HFFc6 (cell line): ENCODE data around the gene NLRP13. TPM values are rescaled to one million over a fixed set of nuclear protein-coding genes. Genes with fewer than 3 reads are reported as not detected.

ENCODE experiments used
- DNase-seq: peaks from one replicate; pipeline ENCODE4 v3.0.0-alpha.2; 2018
- H3K27ac Mint-ChIP-seq: 2 replicates; pipeline ENCODE4 v1.8.0; 2020; ENCODE audit warnings: mild to moderate bottlenecking, mixed read lengths
- H3K27me3 Mint-ChIP-seq: 2 replicates; pipeline ENCODE4 v1.8.0; 2021; ENCODE audit warnings: mild to moderate bottlenecking, moderate library complexity, mixed read lengths; ENCODE audit not compliant: insufficient read depth
- H3K36me3 Mint-ChIP-seq: 2 replicates; pipeline ENCODE4 v1.8.0; 2021; ENCODE audit warnings: low read depth, mixed read lengths
- H3K4me1 Mint-ChIP-seq: 2 replicates; pipeline ENCODE4 v1.8.0; 2020; ENCODE audit warnings: low read depth, mixed read lengths
- H3K4me3 Mint-ChIP-seq: 2 replicates; pipeline ENCODE4 v1.8.0; 2020; ENCODE audit warnings: mild to moderate bottlenecking, moderate library complexity, mixed read lengths
- H3K9me3 Mint-ChIP-seq: 2 replicates; pipeline ENCODE4 v1.8.0; 2020; ENCODE audit warnings: mild to moderate bottlenecking, mixed read lengths
- CTCF ChIP-seq: fragments of 200-600 bp; sonication (generic); IDR thresholded peaks from 2 replicates; pipeline ENCODE4 v1.5.0; 2021; ENCODE audit warnings: antibody characterized with exemption, mild to moderate bottlenecking
- long read RNA-seq: library from polyadenylated mRNA; unstranded; transcript quantifications from one replicate; pipeline ENCODE4 v2.0.0, GENCODE V29; 2019
- total RNA-seq, 6 experiments: library from RNA; stranded (reverse); fragmentation: NEBNext Ultra II Directional; extraction: Animal tissue kit (Norgen Biotek cat#: 25700); gene quantifications; 2 replicates in 1 of 6; 3 replicates in 5 of 6; pipeline ENCODE4 v1.2.3, GENCODE V29; 2021

Gene NLRP13
- not detected for total RNA-seq
- long read RNA-seq, result 0 reads

DNA sequence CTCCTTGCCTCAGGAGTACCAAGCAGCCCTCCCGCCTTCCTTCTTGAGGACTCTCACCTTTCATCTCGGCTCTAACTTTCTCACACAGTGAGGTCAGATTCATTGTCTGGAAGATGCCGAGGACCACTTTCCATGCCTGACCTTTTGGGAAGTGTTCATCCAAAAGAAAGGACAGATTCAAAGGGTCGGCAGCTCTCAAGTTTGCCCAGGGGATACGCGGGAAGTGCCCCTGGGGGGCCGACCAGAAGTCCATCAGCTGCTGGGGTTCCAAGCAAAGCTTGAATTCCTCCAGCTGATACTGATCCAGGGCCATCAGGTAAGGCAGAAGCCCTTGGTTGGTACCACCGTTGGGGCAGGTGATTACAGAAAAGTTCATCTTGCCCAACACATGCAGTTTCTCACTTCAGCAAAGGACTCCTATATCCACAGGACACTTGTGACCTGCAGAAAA lies at the start of gene NLRP13:
Gene NLRP13, minus strand, starts transcription at position 401 of the 451 bp plus-strand sequence. Its CDS starts 25 bp downstream, at position 376.
- no peaks in the 10 kb centered on the region for H3K4me1 Mint-ChIP-seq
- peaks cover 57% of the 10 kb centered on the region for H3K9me3 Mint-ChIP-seq
- peaks cover 13% of the 10 kb centered on the region; the same call in 1 of the 2 replicates for H3K36me3 Mint-ChIP-seq
- H3K4me3 Mint-ChIP-seq, result no peak within 1 kb of the TSS
- no peak for TF ChIP-seq CTCF
- DNase-seq, result no peak
- H3K27ac Mint-ChIP-seq, result no peak within 1 kb of the TSS
- H3K27me3 Mint-ChIP-seq, result no peaks in the 10 kb centered on the region; the same call in 1 of the 2 replicates

GRCh38 chr19:55980415-55980814 lies 48.3 kb upstream of the NLRP13 start:
- H3K27me3 Mint-ChIP-seq, result no peaks in the 10 kb centered on the region; the same call in 1 of the 2 replicates
- H3K4me3 Mint-ChIP-seq, result no peak overlapping the region
- no peak for DNase-seq
- TF ChIP-seq CTCF, result no peak
- peaks cover 67% of the 10 kb centered on the region for H3K9me3 Mint-ChIP-seq
- no peaks in the 10 kb centered on the region for H3K4me1 Mint-ChIP-seq
- H3K27ac Mint-ChIP-seq, result no peak overlapping the region
- H3K36me3 Mint-ChIP-seq, result peaks cover 5% of the 10 kb centered on the region; the same call in 1 of the 2 replicates

DNA sequence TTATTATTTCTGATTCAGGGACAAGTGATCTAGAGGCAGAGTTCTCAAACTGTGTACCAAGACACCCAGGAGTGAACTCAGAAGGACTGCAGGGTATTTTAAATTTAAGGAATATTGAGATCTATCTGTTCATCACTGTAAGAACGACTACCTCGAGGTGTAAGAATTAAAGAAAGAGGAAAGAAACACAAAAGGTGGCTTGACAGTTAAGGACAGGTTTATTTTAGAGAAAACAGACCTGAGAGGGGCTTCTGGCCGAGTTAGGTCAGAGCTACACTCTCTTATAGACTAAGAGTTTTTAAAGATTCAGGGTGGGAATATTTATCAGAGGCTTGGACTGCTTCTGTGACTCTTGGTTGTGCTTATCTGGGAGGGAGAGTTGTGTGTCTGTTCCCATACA lies 41.8 kb upstream of the NLRP13 start:
- Mint-ChIP-seq H3K27ac (no peak overlapping the region), H3K9me3 (peaks cover 69% of the 10 kb centered on the region), H3K27me3 (no peaks in the 10 kb centered on the region; the same call in 1 of the 2 replicates), H3K4me3 (no peak overlapping the region), H3K36me3 (peaks cover 5% of the 10 kb centered on the region; the same call in 1 of the 2 replicates), H3K4me1 (no peaks in the 10 kb centered on the region)
- no peak for TF ChIP-seq CTCF
- DNase-seq, result no peak

DNA sequence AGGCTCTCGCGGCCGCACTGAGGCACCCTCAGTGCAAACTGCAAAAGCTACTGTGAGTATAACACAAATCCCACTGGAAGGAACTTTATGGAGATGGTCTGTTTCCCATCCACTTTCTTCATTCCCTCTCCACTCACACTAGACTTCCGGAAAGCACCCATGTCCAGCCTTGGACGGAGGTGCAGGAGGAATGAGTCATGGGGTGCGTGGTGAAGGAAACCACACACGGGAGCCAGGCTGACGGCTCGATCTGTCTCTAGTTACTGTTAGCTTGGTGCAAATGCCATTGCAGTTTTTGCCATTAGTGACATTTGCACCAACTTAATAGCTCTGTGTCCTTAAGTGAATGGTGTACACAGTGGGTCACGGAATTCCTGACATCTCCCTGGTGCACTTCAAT lies 30.1 kb upstream of the NLRP13 start:
- H3K27ac Mint-ChIP-seq, result no peak overlapping the region

GRCh38 chr19:55959996-55960675 lies 28.0 kb upstream of the NLRP13 start:
- no peak for DNase-seq
- peaks cover 39% of the 10 kb centered on the region for H3K9me3 Mint-ChIP-seq
- no peaks in the 10 kb centered on the region; the same call in 1 of the 2 replicates for H3K27me3 Mint-ChIP-seq
- H3K27ac Mint-ChIP-seq, result no peak overlapping the region
- no peaks in the 10 kb centered on the region; the same call in 1 of the 2 replicates for H3K36me3 Mint-ChIP-seq
- no peak overlapping the region for H3K4me3 Mint-ChIP-seq
- no peak for TF ChIP-seq CTCF
- H3K4me1 Mint-ChIP-seq, result no peaks in the 10 kb centered on the region

More for the DNA sequence above, 30.1 kb upstream of the NLRP13 start:
- H3K4me3 Mint-ChIP-seq, result no peak overlapping the region
- peaks cover 39% of the 10 kb centered on the region for H3K9me3 Mint-ChIP-seq
- TF ChIP-seq CTCF, result no peak
- no peak for DNase-seq
- no peaks in the 10 kb centered on the region for H3K4me1 Mint-ChIP-seq
- H3K36me3 Mint-ChIP-seq, result no peaks in the 10 kb centered on the region; the same call in 1 of the 2 replicates
- H3K27me3 Mint-ChIP-seq, result no peaks in the 10 kb centered on the region; the same call in 1 of the 2 replicates
